CD1c-positive myeloid dendritic cell (primary cell): ENCODE data around the gene ACAT2.
A peak's percentile ranks its signal among the peaks of the same experiment; 100 is the strongest.
"Not testable (repeated sequence)": the region's sequence is repeated elsewhere in the genome, so short reads cannot be mapped to it uniquely, and the experiment has no call there.

Source experiments
- DNase-seq: peaks from one replicate; pipeline ENCODE4 v3.0.0-alpha.2; 2016; ENCODE audit errors: extremely low spot score

The ACAT2 gene

GRCh38 chr6:159730332-159730676, 31.5 kb upstream of the ACAT2 start:
- DNase-seq = no peak

GRCh38 chr6:159732550-159732949, 29.3 kb upstream of the ACAT2 start:
- DNase-seq = not testable (repeated sequence)

- not testable (repeated sequence) for DNase-seq
These were observed 28.4 kb upstream of the ACAT2 start for GRCh38 chr6:159733395-159733794.

- DNase-seq = no peak
These were observed 24.9 kb upstream of the ACAT2 start for GRCh38 chr6:159736908-159737307.

- peak; percentile 35 for DNase-seq
These were observed 22.5 kb upstream of the ACAT2 start for GRCh38 chr6:159739341-159739740.

GRCh38 chr6:159742165-159742564, 19.7 kb upstream of the ACAT2 start:
- DNase-seq = no peak

GRCh38 chr6:159745081-159745480, 16.8 kb upstream of the ACAT2 start:
- no peak for DNase-seq

- no peak for DNase-seq
These were observed 15.1 kb upstream of the ACAT2 start for GRCh38 chr6:159746759-159747158.

- DNase-seq = not testable (repeated sequence)
These were observed 13.7 kb upstream of the ACAT2 start for GRCh38 chr6:159748127-159748526.

- DNase-seq = no peak
These were observed 10.4 kb upstream of the ACAT2 start for GRCh38 chr6:159751448-159751847.

GRCh38 chr6:159753081-159753872, 8.6 kb upstream of the ACAT2 start:
- DNase-seq = no peak

- DNase-seq = no peak
These were observed 7.4 kb upstream of the ACAT2 start for GRCh38 chr6:159754401-159754800.

GRCh38 chr6:159754959-159755914, 6.6 kb upstream of the ACAT2 start:
- no peak for DNase-seq

GRCh38 chr6:159756508-159756907, 5.3 kb upstream of the ACAT2 start:
- DNase-seq = no peak

GRCh38 chr6:159758031-159759001, 3.5 kb upstream of the ACAT2 start:
- DNase-seq = no peak

- no peak for DNase-seq
These were observed 2.2 kb upstream of the ACAT2 start for GRCh38 chr6:159759645-159760044.

- DNase-seq = peak; percentile 16
These were observed 1.2 kb upstream of the ACAT2 start for GRCh38 chr6:159760602-159761057.

GRCh38 chr6:159761129-159761872, 544 bp upstream of the ACAT2 start:
- no peak for DNase-seq

GRCh38 chr6:159762681-159763293, 942 bp downstream of the ACAT2 start:
- DNase-seq = peak; percentile 77

- no peak for DNase-seq
These were observed 5.1 kb downstream of the ACAT2 start for GRCh38 chr6:159766906-159767305.
